ENCODE data around the gene SPSB3.

The SPSB3 gene

DNA sequence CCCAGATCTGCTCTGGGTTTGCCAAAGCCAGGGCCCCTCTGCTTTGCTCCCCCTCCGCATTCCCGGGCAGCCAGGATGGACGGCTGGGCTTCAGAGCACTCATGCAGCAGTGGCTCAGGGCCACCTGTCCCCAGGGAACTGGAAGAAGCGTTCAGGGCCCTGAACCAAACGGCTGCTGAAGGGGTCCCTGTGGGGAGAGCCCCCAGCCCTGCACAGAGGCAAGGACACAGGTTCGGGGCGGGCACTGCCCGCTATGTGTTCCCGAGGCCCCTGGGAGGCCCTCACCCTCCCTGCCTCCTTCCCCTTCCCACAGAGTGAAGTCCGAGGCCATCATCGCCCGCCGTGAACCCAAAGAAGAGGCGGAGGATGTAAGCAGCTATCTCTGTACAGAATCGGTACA lies 21.5 kb downstream of the SPSB3 start:
- TF ChIP-seq CTCF (IDR thresholded peaks at IDR 0.05; ENCODE audit: low read depth, low read length) = no peak
- no peak for DNase-seq (ENCODE audit: extremely low read depth, low read depth)

- TF ChIP-seq CTCF (IDR thresholded peaks at IDR 0.05; ENCODE audit: low read depth, low read length) = no peak
- DNase-seq (ENCODE audit: extremely low read depth, low read depth) = no peak
Observed at GRCh38 chr16:1759511-1759910, 22.9 kb downstream of the SPSB3 start.

DNA sequence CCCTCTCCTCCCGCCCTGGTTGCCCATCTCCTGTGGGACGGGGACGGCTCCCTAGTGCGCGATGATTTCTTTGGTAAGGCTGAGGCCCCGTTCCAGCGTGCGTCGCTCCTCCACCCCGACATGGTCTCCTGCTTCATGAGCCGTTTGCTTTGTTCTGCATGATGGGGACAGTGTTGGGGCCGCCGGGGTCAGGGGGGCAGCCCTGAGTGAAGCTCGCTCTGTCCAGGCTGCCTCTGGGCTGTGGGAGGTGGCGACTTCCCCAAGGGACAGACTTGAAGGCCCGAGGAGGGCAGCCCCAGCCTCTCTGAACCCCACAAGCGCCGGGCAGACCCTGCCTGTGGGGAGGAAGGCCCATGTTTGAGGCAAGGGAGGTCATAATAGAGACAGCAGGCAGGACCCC lies 23.4 kb downstream of the SPSB3 start:
- TF ChIP-seq CTCF (IDR thresholded peaks at IDR 0.05; ENCODE audit: low read depth, low read length) = no peak
- no peak for DNase-seq (ENCODE audit: extremely low read depth, low read depth)

- TF ChIP-seq CTCF (IDR thresholded peaks at IDR 0.05; ENCODE audit: low read depth, low read length) = no peak
- DNase-seq (ENCODE audit: extremely low read depth, low read depth) = no peak
Observed at GRCh38 chr16:1757714-1758461, 24.5 kb downstream of the SPSB3 start.

DNA sequence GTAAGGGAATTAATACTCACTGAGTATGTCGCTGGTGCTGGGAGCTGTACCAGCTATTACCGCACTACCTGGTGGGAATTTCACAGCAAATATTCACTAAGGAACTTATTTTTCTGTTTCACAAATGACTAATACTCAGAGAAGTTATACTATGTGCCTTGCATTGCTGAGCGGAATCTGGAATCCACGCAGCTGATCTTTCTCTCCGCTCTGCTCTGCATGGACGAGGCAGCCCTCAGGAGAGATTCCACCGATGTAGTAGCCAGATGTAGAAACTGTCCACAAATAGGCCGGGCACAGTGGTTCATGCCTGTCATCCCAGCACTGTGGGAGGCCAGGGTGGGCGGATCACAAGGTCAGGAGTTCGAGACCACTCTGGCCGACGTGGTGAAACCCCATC lies 28.2 kb downstream of the SPSB3 start:
- TF ChIP-seq CTCF (IDR thresholded peaks at IDR 0.05; ENCODE audit: low read depth, low read length) = no peak
- no peak for DNase-seq (ENCODE audit: extremely low read depth, low read depth)

DNA sequence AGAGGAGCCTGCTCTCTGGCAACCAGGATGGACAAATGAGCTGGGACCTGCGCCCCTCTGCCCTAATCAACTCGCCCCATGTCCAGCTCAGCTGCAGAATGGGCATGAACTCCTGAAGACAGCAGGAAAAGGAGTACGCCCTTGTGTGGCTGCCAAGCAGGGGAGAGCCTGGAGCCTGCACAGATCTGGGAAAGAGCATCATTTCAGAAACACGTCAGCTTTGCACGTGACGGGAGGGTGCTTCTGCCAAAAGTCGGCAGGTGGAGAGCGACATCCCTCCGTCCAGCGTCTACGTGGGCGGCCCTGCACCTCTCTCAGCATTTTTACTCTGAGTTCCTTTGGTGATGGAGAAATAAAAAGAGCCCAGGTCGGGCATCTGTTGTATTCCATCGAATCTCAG lies 29.5 kb downstream of the SPSB3 start:
- no peak for DNase-seq (ENCODE audit: extremely low read depth, low read depth)
- TF ChIP-seq CTCF (IDR thresholded peaks at IDR 0.05; ENCODE audit: low read depth, low read length) = no peak

DNA sequence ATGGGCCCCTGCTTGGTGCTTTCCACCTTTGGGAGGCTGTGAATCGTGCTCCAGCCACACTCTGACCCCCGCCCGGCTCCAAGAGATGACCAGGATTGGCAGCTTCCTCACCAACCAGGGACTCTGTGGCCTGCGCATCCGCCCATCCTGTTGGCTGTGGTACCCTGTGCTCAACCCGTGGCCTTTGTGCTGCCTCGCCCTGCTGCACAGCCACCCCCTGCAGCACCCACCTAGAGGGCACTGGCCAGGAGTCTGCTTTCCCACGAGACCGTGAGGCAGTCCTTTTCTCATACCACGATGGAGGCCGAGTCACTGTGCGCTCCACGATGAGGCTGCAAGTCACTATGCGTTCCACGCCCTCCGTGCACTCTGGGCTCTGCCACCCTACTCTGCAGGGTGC lies 30.4 kb downstream of the SPSB3 start:
- no peak for DNase-seq (ENCODE audit: extremely low read depth, low read depth)
- no peak for TF ChIP-seq CTCF (IDR thresholded peaks at IDR 0.05; ENCODE audit: low read depth, low read length)

All from AG09319 (cell line).